RWPE2 (cell line): ENCODE measurements around the gene PI4KA.

ENCODE experiments used
- ATAC-seq: fragments of 200-7000 bp; cut with Tn5 transposase; 3 replicates; pipeline ENCODE4 v1.9.1; 2021; ENCODE audit warnings: low read depth
- DNase-seq: peaks from one replicate; pipeline ENCODE4 v3.0.0-alpha.2; 2020; ENCODE audit warnings: low spot score
- H3K27ac ChIP-seq: fragments of 450-650 bp; 2 replicates; pipeline ENCODE4 v1.5.1; 2017; ENCODE audit warnings: mild to moderate bottlenecking; ENCODE audit not compliant: poor library complexity, severe bottlenecking
- H3K27me3 ChIP-seq: fragments of 250-450 bp; sonication (Bioruptor Pico); 2 replicates; pipeline ENCODE4 v1.5.1; 2021; ENCODE audit warnings: mild to moderate bottlenecking, moderate library complexity; ENCODE audit not compliant: insufficient read depth, poor library complexity, severe bottlenecking
- H3K36me3 ChIP-seq: fragments of 250-450 bp; sonication (Bioruptor Pico); 2 replicates; pipeline ENCODE4 v1.5.1; 2020; ENCODE audit warnings: low read depth, mild to moderate bottlenecking, moderate library complexity
- H3K4me1 ChIP-seq: fragments of 250-450 bp; sonication (Bioruptor Pico); 2 replicates; pipeline ENCODE4 v1.5.1; 2021; ENCODE audit warnings: mild to moderate bottlenecking, moderate library complexity; ENCODE audit not compliant: insufficient read depth, poor library complexity, severe bottlenecking
- H3K4me3 ChIP-seq: fragments of 250-450 bp; sonication (Bioruptor Pico); 2 replicates; pipeline ENCODE4 v1.5.1; 2021; ENCODE audit warnings: mild to moderate bottlenecking, moderate library complexity; ENCODE audit not compliant: severe bottlenecking
- H3K9me3 ChIP-seq: fragments of 250-450 bp; sonication (Bioruptor Pico); 2 replicates; pipeline ENCODE4 v1.5.1; 2021; ENCODE audit warnings: mild to moderate bottlenecking, moderate library complexity; ENCODE audit not compliant: severe bottlenecking
- CTCF ChIP-seq: fragments of 450-650 bp; IDR thresholded peaks from one replicate; pipeline ENCODE4 v1.5.1; 2017; ENCODE audit warnings: mild to moderate bottlenecking, moderate library complexity; ENCODE audit not compliant: poor library complexity, severe bottlenecking

PI4KA gene

GRCh38 chr22:20869234-20869633 lies 10.6 kb upstream of the PI4KA start:
- ATAC-seq (no peak), DNase-seq (no peak)
- Histone ChIP-seq H3K27ac (no peak overlapping the region), H3K4me3 (no peak overlapping the region), H3K9me3 (peaks cover 4% of the 10 kb centered on the region), H3K27me3 (no peaks in the 10 kb centered on the region), H3K4me1 (no peaks in the 10 kb centered on the region), H3K36me3 (peaks cover 11% of the 10 kb centered on the region; the same call in 1 of the 2 replicates)
- no peak for TF ChIP-seq CTCF

GRCh38 chr22:20868025-20868962 lies 9.7 kb upstream of the PI4KA start:
- ATAC-seq, result no peak
- Histone ChIP-seq H3K4me1 (no peaks in the 10 kb centered on the region), H3K27me3 (no peaks in the 10 kb centered on the region), H3K4me3 (no peak overlapping the region), H3K36me3 (peaks cover 11% of the 10 kb centered on the region; the same call in 1 of the 2 replicates), H3K27ac (no peak overlapping the region), H3K9me3 (peaks cover 4% of the 10 kb centered on the region)
- DNase-seq, result no peak
- no peak for TF ChIP-seq CTCF

- DNase-seq (no peak), ATAC-seq (no peak)
- Histone ChIP-seq H3K36me3 (peaks cover 11% of the 10 kb centered on the region; the same call in 1 of the 2 replicates), H3K27ac (no peak overlapping the region), H3K4me1 (no peaks in the 10 kb centered on the region), H3K4me3 (no peak overlapping the region), H3K27me3 (no peaks in the 10 kb centered on the region), H3K9me3 (peaks cover 4% of the 10 kb centered on the region)
- TF ChIP-seq CTCF, result no peak
Observed at GRCh38 chr22:20867179-20868024, 8.8 kb upstream of the PI4KA start.

GRCh38 chr22:20866736-20867135 lies 8.1 kb upstream of the PI4KA start:
- no peaks in the 10 kb centered on the region for H3K4me1 ChIP-seq
- DNase-seq (no peak), ATAC-seq (no peak)
- no peak overlapping the region for H3K27ac ChIP-seq
- no peak overlapping the region for H3K4me3 ChIP-seq
- H3K9me3 ChIP-seq, result peaks cover 2% of the 10 kb centered on the region
- H3K27me3 ChIP-seq, result no peaks in the 10 kb centered on the region
- no peak for TF ChIP-seq CTCF
- peaks cover 5% of the 10 kb centered on the region; the same call in 1 of the 2 replicates for H3K36me3 ChIP-seq
